GM21786 (cell line): ENCODE data around the gene GPR17.
A peak's percentile ranks its signal among the peaks of the same experiment; 100 is the strongest.

ENCODE experiments used
- ATAC-seq: cut with Tn5 transposase; IDR thresholded peaks from one replicate; pipeline ENCODE4 v1.9.1; 2021; ENCODE audit not compliant: unreplicated experiment

Gene GPR17

DNA sequence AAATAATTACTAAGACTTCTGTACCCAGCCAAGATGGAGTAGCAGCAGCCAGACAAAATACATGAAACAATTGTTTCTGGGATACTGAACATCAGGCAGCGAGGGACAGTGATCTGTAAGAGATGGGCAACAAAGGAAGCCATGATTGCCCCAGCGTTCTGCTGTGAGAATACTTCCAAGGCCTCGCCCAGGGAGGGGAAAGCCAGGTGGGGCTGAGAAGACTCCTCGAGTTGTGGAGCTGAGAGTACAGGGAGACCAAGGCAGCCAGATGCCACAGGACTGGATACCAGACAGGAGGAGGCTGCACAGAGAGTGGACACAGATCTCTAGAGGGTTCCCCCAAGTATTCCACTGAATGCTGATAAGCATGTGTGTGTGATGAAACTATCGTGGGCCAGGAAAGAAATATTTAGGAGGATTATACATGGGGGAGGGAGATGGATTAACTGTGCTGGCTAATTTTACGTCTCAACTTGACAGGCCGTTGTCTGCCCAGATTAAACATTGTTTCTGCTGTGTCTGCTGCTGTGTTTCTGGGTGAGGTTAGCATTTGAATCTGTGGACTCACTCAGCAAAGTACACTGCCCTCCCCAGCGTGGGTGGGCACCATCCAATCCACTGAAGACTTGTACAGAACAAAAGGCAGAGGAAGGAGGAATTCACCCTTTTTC is 39.6 kb downstream of the GPR17 start:
- no peak for ATAC-seq

DNA sequence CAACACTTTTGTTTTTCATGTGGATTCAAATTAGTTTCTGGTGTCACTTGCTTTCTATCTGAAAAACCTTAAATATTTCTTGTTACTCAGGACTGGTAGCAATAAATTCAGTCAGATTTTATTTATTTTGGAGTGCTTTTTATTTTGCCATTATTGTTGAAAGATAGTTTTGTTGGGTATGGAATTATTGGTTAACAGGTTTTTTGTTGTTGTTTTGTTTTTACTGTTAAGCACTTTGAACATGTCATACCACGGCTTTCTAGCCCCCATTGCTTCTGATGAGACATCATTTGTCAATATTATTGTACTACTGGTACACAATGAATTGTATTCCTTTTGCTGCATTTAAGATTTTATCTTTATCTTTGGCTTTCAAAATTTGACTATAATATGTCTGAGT is 42.5 kb downstream of the GPR17 start:
- no peak for ATAC-seq

DNA sequence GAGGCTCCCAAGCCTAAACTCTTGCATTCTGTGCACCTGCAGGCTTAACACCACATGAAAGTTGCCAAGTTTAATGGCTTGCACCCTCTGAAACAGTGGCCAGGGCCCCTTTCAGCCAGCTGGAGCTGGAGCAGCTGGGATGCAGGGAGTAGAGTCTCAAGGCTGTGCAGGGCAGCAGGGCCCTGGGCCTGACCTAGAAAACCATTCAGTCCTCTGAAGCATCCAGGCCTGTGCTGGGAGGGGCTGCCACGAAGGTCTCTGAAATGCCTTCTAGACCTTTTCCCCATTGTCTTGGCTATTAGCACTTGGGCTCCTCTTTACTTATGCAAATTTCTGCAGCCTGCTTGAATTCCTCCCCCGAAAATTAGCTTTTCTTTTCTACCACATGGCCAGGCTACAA is 44.7 kb downstream of the GPR17 start:
- ATAC-seq, result no peak

DNA sequence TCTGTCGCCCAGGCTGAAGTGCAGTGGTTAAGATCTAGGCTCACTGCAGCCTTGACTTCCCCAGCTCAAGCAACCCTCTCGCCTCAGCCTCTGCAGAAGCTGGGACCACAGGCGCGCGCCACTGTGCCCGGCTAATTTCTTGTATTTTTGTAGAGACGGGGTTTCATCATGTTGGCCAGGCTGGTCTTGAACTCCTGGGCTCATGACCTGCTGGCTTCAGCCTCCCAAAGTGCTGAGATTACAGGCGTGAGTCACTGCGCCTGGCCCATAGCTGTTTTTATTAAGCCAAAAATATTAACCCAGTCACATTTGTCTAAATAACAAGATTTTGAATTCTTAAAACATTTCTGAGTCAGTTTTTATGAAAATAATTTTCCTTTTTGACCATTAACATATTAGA is 49.0 kb downstream of the GPR17 start:
- no peak for ATAC-seq

DNA sequence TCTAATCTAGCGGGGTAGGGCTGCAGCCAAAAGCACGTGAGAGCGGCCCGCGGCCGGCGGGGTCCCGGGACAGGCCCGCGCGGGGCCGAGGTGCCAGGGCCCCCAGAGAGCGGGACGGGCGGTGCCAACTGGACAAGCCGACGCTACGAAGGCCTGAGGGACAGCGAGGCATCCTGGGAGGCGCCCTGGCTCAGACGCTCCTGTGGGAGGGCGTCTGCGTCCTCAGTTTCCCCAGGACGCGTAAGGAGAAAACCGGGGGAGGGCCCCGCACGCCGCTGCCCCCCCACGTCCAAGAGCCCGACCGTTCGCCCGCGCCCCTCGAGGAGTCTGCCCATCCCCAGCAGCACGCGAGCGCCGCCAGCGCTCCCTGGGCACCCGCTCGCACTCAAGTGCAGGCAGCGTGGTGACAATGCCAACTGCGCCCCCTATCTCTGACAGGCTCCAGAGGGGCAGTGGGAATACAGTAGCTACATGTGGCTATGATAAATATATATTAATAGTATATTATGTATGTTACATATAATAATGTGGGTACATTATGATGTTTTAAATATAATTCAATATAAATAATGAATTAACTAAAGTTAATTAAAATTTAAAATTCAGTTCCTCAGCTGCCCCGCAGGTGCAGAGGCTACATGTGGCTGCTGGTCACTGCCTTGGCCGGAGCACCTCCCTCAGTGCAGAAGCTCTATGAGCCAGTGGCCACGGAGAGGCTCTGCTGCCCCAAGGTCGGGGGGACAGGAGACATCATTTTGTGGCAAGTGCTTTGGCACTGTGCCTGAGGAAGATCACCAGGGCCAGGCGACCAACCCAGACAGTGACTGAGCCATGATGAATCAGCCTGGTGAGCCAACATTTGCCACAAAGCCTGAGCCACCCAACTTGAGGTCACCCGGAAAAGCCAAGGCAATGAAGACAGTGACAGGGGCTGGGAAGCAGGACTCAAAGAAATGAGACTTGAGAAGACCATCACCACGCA is 49.8 kb downstream of the GPR17 start:
- ATAC-seq, result no peak

DNA sequence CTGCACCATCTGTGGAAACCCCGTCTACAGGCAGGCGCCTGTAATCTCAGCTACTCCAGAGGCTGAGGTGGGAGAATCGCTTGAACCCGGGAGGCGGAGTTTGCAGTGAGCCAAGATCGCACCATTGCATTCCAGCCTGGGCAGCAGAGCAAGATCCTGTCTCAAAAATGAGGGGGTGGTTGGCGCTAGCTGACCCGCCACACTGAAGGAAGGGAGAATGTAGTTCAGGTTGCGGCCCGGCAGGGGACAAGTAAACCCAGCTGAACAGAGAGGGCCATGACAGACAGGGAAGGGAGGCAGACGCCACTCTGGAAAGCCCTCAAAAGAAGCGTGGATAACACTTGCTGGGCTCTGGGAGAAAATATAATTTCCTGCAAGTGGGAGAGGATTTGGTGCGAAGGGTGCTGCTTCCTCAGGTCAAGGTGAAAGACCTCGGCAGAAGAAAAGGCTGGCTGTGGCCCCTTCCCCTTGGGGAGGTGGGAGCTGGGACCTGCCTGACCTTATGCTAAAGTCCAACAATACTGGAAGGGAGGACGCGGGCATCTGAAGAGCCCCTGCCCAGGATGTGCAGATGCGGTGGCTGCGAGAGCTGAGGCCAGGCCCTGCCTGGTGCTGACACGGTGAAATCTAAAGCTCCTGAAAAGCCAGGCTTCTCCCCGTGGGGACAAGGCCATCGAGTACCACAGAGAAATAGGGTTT is 51.7 kb downstream of the GPR17 start:
- ATAC-seq, result no peak

DNA sequence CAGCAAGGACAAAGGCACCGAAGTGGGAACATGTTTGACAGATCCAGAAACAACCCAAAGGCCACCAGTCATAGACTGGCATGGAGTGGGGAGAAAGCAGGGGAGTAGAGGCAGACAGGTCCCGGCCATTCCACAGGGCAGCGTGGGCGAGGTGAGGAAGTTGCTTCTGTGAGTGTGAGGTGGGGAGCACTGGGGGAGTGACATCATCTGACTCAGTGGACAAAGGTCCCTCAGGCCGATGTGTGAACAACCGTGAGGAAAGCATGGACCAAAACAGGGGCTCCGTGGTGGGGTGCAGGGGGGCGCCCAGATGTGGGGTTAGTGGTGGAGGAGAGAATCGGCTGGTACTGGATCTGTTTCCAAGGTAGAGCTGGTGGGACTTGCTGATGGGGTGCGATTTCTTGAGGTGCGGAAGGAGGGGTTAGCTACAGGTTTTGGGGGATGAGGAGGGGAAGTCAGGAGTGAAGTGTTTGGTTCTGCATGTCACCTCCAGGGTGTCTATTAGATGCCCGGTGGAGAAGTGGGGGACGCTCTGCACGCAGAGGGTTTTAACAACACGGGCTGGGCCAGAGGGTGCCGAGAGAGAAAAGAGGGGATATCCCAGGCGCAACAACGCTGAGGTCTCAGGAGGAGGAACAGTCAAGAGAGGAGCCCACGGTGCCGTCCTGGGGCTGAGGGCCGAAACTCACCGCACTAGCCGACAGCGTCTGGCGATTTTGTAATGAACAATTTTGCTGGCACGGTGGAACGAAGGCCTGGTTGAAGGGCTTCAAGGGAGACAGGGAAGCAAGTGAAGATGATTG is 52.8 kb downstream of the GPR17 start:
- ATAC-seq, result no peak

DNA sequence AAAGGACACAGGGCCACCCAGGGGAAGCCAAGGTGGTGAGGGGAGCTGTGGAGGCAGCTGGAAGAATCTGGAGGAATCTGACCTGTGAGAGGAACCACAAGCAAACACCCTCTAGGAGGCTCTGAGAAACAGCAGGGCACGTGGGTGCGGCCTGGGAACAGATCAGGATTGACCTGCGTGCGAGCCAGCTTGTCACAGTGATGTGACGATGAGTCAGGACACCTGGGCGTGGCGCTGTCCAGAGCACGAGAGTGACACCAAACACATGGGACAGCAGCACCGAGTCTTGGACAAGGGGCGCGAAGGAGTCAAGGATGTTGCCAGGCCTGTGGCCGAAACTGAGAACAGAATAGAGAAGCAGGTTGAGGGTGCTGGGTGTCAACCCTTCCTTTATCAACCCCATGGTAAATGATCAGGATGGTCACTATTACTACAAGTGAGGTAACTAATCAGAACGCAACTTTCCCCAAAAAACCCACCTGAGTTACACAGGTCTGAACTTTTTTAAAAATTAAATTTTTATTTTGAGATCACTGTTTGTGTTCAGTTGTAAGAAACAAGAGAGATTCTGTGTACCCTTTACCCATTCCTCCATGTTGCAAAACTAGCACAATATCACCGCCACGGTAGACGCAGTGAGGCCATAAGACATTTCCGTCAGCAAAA is 54.7 kb downstream of the GPR17 start:
- ATAC-seq, result peak; percentile 75

DNA sequence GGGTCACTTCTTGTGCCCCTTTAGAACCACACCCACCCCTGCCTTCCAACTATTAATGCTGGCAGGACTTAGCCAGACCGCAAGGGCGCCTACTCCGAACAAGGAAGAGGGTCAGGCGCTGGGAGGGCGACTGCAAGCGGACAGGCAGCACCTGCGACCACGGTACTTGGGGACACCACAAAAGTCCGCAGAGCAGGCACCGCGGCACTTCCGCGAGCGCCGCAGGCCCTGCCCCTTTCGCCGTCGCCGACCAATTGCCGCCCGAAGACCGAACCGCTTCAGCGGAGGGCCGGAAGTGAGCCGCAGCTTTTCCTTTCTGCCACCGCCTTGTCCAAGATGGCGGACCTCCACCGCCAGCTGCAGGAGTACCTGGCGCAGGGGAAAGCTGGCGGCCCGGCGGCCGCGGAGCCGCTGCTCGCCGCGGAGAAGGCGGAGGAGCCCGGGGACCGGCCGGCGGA is 55.3 kb downstream of the GPR17 start, which contains the start of gene SFT2D3:
Gene SFT2D3 (plus strand): TSS at position 305 of the 458 bp plus-strand sequence. CDS start 32 bp downstream, at position 337.
- peak; percentile 60 for ATAC-seq

DNA sequence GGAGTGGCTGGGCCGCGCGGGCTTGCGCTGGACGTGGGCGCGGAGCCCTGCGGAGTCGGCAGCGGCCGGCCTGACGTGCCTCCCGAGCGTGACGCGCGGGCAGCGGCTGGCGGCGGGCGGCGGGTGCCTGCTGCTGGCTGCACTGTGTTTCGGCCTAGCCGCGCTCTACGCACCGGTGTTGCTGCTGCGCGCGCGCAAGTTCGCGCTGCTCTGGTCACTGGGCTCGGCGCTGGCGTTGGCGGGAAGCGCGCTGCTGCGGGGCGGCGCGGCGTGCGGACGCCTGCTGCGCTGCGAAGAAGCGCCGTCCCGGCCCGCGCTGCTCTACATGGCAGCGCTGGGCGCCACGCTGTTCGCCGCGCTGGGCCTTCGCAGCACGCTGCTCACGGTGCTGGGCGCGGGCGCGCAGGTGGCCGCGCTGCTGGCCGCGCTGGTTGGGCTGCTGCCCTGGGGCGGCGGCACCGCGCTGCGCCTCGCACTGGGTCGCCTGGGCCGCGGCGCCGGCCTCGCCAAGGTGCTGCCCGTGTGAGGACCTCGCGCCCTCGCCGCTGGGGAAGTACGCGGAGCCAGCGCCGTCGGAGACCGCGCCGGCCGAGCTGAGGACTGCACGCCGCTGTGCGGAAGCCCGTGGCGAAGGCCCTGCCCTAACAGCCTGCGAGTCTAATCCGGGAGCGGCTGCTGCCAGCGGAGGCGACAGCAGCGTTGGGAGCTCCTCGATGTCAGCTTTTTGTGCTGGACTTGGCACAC is 55.9 kb downstream of the GPR17 start:
- ATAC-seq, result peak; percentile 34
